ENCODE results near the gene CELA2B.
"Not testable (repeated sequence)": the region's sequence is repeated elsewhere in the genome, so short reads cannot be mapped to it uniquely, and the experiment has no call there.

Gene CELA2B

DNA sequence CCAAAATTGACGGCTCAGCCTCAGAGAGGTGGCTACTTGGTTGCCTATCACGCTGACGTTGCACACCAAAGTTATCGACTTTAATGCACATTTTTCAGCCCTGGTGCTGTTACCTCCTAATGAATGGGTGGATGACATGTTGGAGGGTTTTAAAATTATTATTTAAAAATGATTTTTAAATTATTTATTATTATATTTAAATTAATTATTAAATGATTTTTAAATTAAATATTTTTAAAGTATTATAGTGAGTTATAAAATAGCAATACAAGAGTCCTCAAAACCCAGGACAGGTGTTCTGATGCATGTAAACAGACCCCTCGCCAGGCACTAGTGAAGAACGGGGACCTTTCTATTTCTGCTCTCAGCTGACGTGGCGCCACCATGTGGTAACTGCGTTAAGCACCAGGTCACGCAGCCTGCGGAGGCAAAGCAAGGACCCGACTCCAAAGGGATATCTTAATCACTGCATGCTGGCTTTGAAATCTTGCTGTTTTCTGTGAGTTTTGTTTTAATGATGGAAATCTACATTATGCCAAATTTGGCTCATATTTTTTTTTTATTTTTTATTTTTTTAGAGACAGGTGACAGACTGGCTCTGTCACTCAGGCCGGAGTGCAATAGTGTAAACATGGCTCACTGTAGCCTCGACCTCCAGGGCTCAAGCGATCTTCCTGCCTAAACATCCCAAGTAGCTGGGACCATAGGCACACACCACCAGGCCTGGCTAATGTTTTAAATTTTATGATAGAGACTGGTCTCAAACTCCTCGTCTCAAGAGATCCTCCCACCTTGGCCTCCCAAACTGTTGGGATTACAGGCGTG, 25.5 kb downstream of the CELA2B start:
- peak; percentile 74 for DNase-seq (ENCODE audit: low spot score)

DNA sequence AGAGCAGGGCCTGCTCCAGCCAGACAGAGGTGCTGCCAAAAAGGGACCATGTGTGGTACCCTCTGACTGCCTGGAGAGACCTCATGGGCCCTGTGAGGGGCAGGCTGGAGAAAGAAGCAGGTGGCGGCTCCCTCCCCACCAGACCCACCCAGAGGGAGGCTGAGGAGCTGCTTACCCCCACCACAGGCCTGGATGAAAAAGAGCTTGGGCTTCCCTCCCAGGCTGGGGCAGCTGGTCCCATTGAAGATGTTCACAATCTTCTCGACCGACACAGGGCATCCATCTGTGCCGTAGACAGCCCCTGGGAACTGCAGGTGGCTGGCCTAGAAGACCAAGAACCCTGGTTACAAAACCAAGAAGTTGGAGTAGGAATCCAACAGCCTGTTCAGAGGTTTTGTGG, 28.5 kb downstream of the CELA2B start:
- DNase-seq (ENCODE audit: low spot score), result no peak

DNA sequence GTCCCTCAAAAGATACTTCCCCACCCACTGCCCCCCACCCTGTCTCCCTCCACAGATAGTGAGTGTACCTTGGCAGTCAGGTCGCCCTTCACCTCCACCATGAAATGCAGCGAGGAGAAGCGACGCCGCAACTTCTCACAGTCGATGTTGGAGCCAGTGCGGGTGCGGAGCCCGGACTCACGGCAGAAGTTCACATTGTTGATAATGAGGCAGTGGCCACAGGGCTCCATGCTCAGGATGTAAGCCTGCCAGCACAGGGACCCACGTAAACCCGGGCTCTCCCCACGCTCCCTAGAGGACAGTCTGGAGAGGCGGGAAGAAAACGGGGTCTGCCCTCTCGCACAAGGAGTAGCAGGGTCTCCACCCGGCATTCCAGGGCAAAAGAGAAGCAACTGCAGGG, 30.9 kb downstream of the CELA2B start:
- DNase-seq (ENCODE audit: low spot score), result no peak

DNA sequence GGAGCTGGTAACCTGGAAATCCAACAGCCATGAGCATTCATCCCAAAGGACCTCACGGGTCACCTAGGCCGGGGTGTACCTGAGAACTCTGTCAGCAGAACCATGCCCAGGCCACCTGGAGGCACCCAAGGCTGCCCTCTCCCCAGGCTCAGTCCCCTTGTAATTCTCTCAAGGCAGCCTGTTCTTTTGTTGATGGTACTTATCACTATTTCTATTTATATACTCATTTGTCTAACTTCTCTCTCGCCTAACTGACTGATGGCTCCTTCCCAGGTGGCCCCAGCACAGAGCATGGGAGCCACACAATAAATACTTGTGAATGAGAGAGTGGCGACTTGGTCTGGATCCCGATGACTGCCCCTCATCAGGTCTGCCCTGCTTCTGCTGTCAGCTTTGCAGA, 31.4 kb downstream of the CELA2B start:
- DNase-seq (ENCODE audit: low spot score), result no peak

DNA sequence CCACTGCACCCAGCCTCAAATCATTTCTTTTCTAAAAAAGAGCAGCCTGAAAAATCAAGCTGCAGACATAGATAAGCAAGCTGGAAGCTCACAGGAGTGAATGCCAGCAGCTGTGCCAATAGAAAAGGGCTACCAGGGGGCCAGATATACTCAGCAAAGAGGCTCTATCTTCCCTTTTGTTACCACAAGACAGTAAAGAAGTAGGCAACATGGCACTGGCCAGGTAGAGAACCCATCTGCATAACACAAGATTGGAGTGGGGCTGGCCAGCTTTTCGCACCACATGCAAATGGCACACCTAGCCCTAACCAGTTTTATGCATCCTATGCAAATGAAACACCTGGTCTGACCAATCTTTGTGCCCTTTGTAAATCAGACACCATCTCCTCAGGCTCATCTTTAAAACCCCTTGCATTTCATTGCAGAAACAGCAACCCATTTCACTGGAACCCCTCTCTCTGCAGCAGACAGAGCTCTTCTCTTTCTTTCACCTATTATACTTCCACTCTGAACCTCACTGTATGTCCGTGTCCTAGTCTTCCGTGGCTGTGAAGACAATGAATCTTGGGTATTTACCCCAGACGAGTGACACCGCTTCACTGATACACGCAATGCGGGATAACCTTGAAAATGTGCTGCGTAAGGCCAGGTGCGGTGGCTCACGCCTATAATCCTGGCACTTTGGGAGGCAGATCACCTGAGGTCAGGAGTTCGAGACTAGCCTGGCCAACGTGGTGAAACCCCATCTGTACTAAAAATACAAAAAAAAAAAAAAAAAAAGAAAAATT, 33.0 kb downstream of the CELA2B start:
- no peak for DNase-seq (ENCODE audit: low spot score)

DNA sequence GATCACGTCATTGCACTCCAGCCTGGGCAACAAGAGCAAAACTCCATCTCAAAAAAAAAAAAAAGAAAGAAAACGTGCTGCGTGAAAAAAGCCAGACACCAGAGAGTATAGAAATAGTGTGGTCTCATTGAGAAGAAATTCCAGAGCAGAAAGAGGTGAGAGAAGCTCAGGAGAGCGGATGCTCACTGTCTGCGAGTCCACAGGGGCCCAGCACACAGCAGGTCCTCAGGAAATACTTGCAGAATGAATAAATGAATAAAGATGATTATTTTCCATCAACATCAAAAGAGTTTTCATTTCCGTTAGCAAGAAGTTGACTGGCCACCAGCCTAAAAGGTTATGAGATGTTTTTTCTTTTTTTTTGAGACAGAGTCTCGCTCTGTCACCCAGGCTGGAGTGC, 33.7 kb downstream of the CELA2B start:
- DNase-seq (ENCODE audit: low spot score), result no peak

DNA sequence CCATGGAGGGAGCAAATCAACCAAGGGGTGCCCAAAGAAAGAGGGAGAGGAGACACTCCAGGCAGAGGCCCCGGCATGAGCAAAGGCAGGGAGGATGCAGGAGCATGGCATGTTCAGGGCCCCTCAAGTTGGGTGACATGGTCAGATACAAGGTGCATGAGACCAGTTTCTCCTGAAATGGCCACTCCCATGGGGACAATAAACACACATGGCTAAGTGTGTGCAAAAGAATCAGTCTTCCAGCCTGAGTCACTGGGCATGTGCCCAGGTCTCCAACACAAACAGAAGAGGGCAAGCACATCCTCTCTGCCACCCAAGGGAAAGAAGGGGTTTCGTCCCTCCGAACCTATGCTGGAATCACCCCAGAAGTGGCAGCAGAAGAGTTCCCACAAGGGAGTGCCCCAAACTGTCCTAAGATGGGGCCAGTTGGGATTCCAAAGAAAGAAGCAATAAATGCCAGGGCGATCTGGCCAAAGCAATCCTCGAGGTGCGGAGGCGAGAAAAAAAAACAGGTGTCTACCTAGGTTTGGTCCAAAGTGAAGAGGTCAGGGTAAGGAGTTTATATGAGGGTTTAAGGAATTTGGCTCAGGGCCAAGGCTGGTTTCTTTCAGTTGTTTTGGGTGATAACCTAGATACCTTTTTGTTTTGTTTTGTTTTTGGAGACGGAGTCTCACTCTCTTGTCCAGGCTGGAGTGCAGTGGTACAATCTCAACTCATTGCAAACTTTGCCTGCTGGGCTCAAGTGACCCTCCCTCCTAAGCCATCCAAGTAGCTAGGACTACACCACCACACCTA, 34.9 kb downstream of the CELA2B start:
- no peak for DNase-seq (ENCODE audit: low spot score)

DNA sequence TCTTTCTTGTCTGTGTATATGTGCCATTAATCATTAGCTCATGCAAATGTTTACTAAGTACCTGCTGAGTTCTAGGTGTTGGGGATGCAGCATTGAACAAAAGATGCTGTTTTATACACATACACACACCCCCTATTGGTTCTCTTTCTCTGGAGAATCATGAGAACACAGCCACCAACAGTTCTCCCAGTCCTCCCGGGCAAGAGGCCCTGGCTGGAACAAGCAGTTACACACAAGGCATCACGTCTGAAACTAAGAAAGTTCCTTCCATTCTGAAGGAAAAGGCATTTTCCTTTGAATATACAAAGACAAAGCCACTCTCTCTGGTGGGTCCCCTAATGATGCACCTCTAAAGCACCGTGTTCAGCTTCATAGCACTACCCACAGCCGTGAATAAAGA, 37.3 kb downstream of the CELA2B start:
- DNase-seq (ENCODE audit: low spot score), result no peak

DNA sequence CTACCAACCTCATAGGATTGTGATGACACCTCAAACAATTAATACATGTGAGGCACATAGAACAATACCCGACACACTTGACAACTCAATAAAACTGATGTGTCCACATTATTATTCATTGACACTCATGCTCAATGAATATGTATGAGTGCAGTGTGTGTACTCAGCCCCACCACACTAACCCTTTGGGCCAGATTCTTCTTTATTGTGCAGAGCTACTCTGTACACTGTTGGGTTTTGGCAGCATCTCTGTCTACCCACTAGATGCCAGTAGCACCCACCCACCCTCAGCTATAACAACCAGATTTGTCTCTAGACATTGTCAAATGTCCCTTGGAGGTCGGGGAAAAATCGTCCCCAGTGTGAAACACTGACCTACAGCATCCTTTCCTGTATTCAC, 38.0 kb downstream of the CELA2B start:
- DNase-seq (ENCODE audit: low spot score), result no peak

DNA sequence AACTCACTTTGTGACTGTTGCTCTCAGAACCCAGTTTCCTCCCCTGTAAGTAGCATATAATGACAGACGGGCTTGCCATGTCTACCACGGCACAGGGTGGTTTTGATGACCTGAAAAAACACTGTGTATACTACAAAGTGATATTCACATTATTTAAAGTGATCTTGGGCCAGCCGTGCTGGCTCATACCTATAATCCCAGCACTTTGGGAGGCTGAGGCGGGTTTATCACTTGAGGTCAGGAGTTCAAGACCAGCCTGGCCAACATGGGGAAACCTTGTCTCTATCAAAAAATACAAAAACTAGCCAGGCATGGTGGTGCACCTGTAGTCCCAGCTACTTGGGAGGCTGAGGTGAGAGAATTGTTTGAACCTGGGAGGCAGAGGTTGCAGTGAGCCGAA, 38.7 kb downstream of the CELA2B start:
- DNase-seq (ENCODE audit: low spot score), result not testable (repeated sequence)

DNA sequence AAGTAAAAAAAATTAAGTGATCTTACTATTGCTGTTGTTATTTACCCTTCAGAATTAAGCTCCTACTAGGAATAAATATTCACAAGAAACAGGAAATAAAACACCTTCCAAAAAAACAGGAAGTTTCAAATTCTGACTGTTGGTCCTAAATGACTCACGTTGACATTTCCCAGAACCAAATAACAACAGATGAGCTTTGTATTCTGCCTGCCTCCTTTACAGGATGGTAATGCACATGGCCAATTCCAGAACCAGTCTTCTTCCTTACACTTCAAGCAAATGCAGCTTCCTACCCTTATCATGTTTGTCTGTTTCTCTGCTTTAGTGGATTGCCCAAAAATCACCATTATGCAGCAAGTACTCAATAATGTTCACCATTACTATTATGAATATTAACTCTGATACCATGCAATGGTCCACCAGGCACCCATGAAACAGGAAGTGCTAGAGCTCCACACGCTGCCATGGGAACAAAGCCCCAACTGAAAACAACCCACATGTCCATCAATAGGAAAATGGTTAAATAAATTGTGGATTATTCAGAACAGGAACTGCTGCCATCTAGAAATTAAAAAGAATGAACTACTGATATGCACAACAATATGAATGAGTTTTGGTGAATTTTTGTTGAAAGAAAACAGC, 39.2 kb downstream of the CELA2B start:
- no peak for DNase-seq (ENCODE audit: low spot score)

DNA sequence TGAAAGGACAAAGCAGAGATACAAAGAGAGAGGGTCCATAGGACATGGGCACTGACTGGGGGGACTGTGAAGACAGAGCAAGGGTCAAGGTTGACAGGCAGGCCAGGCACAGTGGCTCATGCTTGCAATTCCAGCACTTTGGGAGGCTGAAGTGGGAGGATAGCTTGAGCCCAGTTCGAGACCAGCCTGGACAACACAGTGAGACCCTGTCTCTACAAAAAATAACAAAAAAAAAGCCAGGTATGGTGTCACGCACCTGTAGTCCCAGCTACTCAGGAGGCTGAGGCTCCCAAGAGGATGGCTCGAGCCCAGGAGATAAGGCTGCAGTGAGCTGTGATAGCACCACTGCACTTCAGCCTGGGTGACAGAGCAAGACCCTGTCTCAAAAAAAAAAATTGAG, 43.7 kb downstream of the CELA2B start:
- no peak for DNase-seq (ENCODE audit: low spot score)

DNA sequence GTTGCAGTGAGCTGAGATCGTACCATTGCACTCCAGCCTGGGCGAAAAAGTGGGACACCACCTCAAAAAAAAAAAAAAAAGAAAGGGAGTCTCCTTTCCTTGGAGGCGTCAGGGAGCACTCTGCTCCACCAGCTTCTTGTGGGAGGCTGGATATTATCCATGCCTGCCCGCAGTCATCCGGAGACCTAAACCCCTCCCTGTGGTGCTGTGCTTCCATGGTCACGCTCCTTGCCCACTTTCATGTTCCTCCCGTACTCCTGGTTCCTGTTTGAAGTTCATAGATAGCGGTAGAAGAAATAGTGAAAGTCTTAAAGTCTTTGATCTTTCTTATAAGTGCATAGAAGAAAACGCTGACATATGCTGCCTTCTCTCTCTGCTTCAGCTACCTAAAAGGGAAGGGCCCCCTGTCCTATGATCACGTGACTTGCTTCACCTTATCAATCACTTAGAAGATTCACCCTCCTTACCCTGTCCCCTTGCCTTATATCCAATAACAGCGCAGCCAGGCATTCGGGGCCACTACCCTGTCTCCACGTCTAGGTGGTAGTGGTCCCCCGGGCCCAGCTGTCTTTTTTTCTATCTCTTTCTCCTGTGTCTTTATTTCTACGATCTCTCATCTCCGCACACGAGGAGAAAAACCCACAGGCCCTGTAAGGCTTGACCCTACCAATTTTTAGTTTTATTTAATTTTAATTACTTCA, 45.5 kb downstream of the CELA2B start:
- not testable (repeated sequence) for DNase-seq (ENCODE audit: low spot score)

DNA sequence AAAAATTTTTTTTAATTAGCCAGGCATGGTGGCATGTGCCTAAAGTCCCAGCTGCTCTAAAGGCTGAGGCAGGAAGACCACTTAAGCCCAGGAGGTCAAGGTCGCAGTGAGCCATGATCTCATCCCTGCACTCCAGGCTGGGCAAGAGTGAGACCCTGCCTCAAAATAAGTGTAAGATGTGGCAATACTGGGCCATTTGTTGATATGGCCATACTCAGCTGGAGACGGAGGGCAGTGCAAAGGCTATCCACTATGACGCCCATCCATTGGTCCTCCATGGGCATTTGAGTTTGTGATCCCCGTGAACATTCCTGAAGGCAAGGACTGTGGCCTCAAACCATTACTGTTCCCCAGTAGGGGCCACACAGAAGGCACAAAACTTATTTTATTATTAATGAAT, 46.6 kb downstream of the CELA2B start:
- DNase-seq (ENCODE audit: low spot score), result no peak

DNA sequence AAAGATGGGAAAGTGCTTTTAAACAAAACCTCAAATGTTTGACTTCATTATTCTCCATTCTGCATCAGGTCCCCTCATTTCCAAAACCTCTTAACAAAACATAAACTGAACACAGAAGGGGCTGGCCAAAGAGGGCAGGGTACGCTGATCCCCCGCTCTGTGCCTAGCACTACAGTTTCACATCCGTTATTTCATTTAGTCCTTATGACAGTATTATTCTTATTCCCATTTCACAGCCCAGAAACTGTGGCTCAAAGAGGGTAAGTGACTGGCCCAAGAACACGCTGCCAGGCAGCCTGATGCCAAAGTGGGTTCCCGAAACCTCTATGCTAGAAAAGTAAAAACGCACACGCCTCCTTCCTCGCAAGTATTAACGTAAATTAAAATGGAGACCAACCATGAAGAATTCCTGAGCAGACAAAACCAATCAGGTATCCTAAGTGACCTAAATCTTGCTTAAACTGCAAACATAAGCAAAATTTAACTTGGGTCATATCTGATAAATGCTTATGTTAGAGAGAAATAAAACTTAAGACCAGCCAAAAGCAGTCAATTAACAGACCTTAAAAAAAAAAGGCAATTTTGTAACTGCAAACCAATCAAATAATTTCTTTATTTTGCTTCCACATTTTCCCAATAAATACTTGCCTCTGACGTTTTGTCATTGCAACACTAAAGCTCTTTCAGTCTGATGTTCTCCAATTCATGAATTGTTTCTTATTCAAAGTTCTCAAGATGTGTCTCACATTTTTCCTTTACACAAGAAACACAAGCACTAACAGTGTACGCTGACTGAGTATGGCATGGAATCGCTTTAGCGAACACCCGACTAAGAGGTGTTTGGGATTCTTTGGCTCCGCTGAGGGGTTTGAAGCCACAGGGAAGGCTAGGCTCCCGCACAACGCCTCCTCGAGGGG, 47.5 kb downstream of the CELA2B start:
- DNase-seq (ENCODE audit: low spot score), result no peak

DNA sequence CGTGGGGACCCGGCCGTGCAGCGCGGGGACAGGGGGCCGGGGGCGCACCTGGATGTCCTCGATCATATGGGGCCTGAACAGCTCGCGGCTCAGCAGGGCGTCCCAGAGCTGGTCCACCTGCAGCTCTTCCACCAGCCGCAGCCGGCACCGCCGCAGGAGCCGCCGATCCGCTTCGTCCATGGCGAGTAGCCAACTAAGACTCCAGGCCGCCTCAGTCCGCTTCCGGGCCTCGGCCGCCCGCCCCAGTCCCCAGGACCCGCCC, 48.0 kb downstream of the CELA2B start, which contains the start of gene CASP9:
CASP9 (minus strand) TSS at position 195 of the 262 bp plus-strand sequence; CDS start at position 180, 15 bp downstream.
- no peak for DNase-seq (ENCODE audit: low spot score)

DNA sequence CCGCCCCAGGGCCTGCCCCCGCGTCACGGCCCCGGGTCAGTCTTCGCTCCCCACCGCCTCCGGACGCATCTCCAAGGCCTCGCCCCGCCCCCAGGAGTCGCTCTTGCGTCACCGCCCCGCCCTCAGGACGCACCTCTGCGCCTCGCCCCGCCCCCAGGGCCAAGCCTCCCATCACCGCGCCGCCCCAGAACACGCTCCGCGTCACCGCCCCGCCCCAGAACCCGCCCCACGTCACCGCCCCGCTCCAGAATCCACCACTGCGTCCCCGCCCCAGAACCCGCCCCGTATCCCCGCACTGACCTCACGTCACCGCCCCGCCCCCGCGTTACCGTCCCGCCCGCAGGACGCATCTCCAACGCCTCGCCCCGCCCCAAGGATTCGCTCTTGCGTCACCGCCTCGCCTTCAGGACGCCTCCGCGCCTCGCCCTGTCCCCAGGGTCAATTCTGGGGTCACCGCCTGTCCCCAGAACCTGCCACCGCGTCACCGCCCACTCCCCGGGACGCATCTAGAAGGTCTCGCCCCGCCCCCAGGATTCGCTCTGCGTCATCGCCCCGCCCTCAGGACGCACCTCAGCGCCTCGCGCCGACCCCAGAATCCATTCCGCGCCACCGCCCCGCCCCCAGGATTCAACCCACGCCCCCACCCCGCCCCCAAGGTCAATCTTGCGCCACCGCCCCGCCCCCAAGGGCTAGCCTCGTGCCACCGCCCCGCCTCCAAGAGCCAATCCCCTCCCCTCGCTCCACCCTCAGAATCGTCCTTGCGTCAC, 48.6 kb downstream of the CELA2B start:
- DNase-seq (ENCODE audit: low spot score), result peak; percentile 91

DNA sequence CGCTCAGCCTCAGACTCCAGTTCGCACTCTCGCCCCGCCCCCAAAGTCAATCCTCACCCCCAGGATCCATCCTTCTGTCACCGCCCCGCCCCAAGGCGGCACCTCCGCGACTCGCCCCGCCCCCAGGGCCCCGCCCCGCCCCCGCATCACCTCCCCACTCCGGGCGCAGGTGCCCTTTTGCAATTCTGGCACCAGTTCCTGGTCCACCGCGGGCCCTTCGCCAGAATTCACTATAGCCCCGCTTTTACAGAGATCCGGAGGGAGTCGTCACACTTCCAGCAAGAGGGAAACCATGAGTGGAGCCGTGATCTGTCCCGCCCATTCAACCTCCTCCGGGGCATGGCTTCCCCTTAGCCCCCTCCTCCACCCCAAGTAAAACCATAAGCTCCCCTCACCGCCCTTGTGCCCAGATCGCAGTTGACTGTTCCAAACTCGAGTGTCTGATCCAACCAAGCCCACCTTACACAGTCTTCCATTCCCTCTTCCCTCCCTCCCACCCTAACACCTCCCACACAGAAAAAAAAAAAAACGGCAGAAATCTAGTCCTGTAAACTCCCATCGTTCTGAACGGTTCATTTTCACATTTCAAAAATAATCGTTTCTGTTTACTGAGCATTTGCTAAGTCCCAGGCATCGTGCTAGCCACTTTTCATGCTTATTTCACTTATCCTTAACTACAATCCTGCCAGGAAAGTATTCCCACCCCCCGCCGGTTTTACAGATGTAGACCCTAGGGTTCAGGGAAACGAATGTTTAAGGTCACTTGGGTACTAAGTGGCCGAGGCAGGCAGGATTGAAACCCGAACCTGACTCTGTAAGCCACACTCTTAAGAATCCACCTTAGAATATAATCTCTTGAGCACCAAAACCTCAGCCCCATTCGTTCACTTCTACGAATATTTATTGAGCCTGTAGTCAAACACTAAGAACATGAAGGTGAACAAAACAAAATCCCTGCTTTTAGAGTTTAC, 49.4 kb downstream of the CELA2B start:
- DNase-seq (ENCODE audit: low spot score), result peak; percentile 85

Data from HuH-7.5 (cell line).